ENCODE measurements around the gene XRCC6. TPM values are rescaled to one million over a fixed set of nuclear protein-coding genes. Genes with fewer than 3 reads are reported as not detected.

XRCC6 gene
- total RNA-seq, 1 experiment from 2014 or later = 474 TPM

DNA sequence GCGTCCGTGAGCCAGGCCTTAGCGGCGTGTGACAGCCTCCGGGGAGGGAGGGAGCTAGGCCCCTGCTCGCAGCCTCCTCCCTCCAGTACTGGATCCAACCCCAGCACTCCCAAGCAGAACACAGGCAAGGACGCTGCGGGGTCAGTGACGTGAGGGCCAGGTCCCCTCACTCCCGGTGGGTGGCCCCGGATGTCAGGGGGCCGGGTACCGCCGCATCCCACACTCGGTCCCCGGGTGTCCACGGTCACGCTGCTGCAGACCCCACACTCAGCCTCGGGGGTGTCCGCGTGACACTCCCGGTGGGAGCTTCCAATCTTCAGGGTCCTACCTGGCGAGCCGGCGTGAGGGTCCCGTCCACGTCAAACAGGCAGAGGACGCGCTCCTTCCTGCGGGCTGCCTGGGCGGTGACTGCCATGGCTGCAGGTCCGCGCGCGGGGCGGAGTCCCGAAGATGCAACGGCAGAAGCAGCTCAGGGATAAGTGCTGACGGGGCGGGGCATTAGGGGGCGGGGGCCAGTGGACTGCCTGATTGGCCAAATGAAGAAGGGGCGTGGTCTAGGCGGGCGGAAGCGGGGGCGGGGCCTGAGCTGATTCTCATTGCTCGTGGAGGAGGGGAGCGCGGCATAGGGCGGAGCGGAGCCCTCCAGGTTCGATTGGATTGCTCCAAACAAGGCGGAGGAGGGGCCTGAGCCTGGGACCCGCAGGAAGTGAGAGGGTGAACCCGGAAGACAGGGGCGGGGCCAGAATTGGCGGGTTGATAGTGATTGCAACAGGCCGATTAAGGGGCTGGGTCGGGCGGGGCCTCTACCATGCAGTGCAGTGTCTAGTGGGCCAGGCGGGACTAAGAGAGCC lies 31.5 kb upstream of the XRCC6 start, which contains the start of gene PMM1 (continued):
- TF ChIP-seq PRDM15 (CRISPR knock-in tag; IDR thresholded peaks at IDR 0.05) (no peak), ATF1 (CRISPR knock-in tag; IDR thresholded peaks at IDR 0.05) (no peak), ZNF396 (CRISPR knock-in tag; IDR thresholded peaks at IDR 0.05; ENCODE audit: borderline replicate concordance) (no peak), NR2C2 (CRISPR knock-in tag; IDR thresholded peaks at IDR 0.05) (no peak), FOXJ3 (CRISPR knock-in tag; IDR thresholded peaks at IDR 0.05; ENCODE audit: borderline replicate concordance) (no peak), SOX15 (CRISPR knock-in tag; IDR thresholded peaks at IDR 0.05) (no peak), ZNF281 (CRISPR knock-in tag; IDR thresholded peaks at IDR 0.05) (no peak), CBFB (CRISPR knock-in tag; IDR thresholded peaks at IDR 0.05; ENCODE audit: low read depth) (no peak), CREB1 (CRISPR knock-in tag; IDR thresholded peaks at IDR 0.05) (no peak), SP1 (CRISPR knock-in tag; conservative IDR thresholded peaks at IDR 0.05) (peak; percentile 95), OVOL2 (CRISPR knock-in tag; IDR thresholded peaks at IDR 0.05; ENCODE audit: borderline replicate concordance) (no peak), TP53 (CRISPR knock-in tag; IDR thresholded peaks at IDR 0.05) (no peak), NR3C1 (CRISPR knock-in tag; conservative IDR thresholded peaks at IDR 0.05; ENCODE audit: low read depth) (no peak), ELF4 (CRISPR knock-in tag; IDR thresholded peaks at IDR 0.05; ENCODE audit: low read depth) (no peak), ERG (CRISPR knock-in tag; IDR thresholded peaks at IDR 0.05) (no peak), JUN (CRISPR knock-in tag; IDR thresholded peaks at IDR 0.05) (no peak), NFE2L1 (CRISPR knock-in tag; IDR thresholded peaks at IDR 0.05) (0 out of 2 replicates have a peak, but pooled peaks have one; percentile 26)
- TF ChIP-seq, protein P1, sequence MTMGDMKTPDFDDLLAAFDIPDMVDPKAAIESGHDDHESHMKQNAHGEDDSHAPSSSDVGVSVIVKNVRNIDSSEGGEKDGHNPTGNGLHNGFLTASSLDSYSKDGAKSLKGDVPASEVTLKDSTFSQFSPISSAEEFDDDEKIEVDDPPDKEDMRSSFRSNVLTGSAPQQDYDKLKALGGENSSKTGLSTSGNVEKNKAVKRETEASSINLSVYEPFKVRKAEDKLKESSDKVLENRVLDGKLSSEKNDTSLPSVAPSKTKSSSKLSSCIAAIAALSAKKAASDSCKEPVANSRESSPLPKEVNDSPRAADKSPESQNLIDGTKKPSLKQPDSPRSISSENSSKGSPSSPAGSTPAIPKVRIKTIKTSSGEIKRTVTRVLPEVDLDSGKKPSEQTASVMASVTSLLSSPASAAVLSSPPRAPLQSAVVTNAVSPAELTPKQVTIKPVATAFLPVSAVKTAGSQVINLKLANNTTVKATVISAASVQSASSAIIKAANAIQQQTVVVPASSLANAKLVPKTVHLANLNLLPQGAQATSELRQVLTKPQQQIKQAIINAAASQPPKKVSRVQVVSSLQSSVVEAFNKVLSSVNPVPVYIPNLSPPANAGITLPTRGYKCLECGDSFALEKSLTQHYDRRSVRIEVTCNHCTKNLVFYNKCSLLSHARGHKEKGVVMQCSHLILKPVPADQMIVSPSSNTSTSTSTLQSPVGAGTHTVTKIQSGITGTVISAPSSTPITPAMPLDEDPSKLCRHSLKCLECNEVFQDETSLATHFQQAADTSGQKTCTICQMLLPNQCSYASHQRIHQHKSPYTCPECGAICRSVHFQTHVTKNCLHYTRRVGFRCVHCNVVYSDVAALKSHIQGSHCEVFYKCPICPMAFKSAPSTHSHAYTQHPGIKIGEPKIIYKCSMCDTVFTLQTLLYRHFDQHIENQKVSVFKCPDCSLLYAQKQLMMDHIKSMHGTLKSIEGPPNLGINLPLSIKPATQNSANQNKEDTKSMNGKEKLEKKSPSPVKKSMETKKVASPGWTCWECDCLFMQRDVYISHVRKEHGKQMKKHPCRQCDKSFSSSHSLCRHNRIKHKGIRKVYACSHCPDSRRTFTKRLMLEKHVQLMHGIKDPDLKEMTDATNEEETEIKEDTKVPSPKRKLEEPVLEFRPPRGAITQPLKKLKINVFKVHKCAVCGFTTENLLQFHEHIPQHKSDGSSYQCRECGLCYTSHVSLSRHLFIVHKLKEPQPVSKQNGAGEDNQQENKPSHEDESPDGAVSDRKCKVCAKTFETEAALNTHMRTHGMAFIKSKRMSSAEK (CRISPR knock-in tag; IDR thresholded peaks at IDR 0.05; ENCODE audit: borderline replicate concordance) = no peak
- TF ChIP-seq, protein P2, sequence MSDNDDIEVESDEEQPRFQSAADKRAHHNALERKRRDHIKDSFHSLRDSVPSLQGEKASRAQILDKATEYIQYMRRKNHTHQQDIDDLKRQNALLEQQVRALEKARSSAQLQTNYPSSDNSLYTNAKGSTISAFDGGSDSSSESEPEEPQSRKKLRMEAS (CRISPR knock-in tag; IDR thresholded peaks at IDR 0.05) = peak; percentile 1; the same call in 1 of the 2 replicates
- TF ChIP-seq, protein P3, sequence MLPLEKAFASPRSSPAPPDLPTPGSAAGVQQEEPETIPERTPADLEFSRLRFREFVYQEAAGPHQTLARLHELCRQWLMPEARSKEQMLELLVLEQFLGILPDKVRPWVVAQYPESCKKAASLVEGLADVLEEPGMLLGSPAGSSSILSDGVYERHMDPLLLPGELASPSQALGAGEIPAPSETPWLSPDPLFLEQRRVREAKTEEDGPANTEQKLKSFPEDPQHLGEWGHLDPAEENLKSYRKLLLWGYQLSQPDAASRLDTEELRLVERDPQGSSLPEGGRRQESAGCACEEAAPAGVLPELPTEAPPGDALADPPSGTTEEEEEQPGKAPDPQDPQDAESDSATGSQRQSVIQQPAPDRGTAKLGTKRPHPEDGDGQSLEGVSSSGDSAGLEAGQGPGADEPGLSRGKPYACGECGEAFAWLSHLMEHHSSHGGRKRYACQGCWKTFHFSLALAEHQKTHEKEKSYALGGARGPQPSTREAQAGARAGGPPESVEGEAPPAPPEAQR (CRISPR knock-in tag; IDR thresholded peaks at IDR 0.05) = no peak
- TF ChIP-seq, protein P4, sequence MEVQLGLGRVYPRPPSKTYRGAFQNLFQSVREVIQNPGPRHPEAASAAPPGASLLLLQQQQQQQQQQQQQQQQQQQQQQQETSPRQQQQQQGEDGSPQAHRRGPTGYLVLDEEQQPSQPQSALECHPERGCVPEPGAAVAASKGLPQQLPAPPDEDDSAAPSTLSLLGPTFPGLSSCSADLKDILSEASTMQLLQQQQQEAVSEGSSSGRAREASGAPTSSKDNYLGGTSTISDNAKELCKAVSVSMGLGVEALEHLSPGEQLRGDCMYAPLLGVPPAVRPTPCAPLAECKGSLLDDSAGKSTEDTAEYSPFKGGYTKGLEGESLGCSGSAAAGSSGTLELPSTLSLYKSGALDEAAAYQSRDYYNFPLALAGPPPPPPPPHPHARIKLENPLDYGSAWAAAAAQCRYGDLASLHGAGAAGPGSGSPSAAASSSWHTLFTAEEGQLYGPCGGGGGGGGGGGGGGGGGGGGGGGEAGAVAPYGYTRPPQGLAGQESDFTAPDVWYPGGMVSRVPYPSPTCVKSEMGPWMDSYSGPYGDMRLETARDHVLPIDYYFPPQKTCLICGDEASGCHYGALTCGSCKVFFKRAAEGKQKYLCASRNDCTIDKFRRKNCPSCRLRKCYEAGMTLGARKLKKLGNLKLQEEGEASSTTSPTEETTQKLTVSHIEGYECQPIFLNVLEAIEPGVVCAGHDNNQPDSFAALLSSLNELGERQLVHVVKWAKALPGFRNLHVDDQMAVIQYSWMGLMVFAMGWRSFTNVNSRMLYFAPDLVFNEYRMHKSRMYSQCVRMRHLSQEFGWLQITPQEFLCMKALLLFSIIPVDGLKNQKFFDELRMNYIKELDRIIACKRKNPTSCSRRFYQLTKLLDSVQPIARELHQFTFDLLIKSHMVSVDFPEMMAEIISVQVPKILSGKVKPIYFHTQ (CRISPR knock-in tag; IDR thresholded peaks at IDR 0.05) = no peak
